HTERT RPE-1 (cell line): Measurements from ENCODE around the gene GPC5.

Experiments used
- in situ Hi-C: fragments of 300-500 bp; cut with MboI; formaldehyde crosslinking; loops from 4 replicates; pipeline ENCODE4 v1.14.3; 2020; ENCODE audit warnings: low sequenced_read_pairs

The GPC5 gene

DNA sequence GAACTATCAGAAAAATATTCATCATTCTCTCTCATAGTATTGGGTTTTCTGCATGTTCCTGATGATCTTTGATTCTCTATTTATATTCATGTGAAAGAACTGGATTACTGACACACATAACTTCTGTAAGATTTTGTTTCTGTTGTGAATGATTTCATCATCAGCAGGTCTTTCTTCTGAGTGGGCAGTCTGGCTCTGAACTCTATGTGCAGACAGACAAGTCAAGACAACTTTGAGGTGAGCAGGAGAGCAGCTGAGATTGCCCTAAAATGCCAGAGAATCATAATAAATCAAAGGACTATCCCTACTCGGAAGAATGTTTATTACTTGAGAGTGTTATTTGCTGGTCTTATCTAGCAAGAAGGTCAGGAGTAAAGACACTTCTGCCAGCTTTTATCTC, 1176.1 kb downstream of the GPC5 start:
- in situ Hi-C loops, result no loop called here

DNA sequence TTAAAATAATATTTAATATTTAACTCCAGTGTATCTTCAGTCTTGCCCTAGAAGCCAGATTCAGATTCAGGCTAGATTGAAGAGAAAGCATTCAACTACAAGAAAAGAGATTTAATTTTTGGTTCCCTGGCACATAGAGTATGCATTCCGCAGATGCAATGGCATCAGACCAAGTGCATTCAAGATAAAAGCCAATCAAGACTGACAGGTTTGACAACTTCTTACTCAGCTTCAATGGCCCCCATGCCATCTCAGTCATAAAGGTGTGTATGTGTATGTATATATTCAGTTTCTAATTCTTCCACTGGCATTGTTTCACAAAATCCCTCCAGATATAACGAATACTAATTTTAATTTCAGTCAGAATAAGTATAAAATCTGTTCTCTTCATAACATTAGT, 1177.4 kb downstream of the GPC5 start:
- in situ Hi-C loops, result no loop called here

- in situ Hi-C loops, result no loop called here
Observed at GRCh38 chr13:92578358-92578757, 1179.9 kb downstream of the GPC5 start.

DNA sequence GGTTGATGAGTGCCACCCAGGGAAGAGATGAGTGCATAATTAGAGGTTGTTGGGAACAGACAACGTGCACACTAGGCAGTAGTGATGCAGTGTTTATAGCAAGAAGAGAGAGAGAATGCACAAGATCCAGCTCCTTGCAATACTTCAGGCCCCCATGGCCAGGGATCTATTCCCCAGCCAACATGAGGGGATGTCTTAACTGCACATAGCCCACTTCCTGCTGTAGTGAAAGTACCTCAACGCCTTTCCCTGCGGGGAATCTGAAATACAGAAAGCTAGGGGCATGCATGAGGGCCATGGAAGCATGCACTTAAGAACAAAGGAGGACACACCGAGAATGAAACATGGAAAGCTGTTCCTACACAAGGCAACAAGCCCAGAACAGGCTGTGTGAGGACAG, 1191.5 kb downstream of the GPC5 start:
- in situ Hi-C loops, result no loop called here

- in situ Hi-C loops, result no loop called here
Observed at GRCh38 chr13:92590503-92590908, 1192.1 kb downstream of the GPC5 start.

- in situ Hi-C loops, result no loop called here
Observed at GRCh38 chr13:92591117-92591516, 1192.7 kb downstream of the GPC5 start.

DNA sequence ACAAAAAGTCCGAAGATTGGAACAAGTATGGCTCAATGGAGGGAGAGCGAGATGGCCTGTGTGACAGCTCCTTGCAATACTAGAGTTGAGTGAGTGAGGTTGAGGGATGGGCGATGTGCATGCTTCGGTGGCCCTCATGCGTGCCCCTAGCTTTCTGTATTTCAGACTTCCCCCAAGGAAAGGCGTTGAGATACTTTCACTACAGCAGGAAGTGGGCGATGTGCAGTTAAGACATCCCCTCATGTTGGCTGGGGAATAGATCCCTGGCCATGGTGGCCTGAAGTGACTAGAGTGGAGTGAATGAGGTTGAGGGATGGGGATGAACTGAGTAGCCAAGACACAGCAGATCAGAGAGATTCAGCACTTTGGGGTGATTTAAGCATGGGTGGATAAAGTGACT, 1194.3 kb downstream of the GPC5 start:
- in situ Hi-C loops, result no loop called here

GRCh38 chr13:92602560-92602959, 1204.1 kb downstream of the GPC5 start:
- in situ Hi-C loops, result no loop called here

GRCh38 chr13:92609376-92609775, 1211.0 kb downstream of the GPC5 start:
- in situ Hi-C loops, result no loop called here

DNA sequence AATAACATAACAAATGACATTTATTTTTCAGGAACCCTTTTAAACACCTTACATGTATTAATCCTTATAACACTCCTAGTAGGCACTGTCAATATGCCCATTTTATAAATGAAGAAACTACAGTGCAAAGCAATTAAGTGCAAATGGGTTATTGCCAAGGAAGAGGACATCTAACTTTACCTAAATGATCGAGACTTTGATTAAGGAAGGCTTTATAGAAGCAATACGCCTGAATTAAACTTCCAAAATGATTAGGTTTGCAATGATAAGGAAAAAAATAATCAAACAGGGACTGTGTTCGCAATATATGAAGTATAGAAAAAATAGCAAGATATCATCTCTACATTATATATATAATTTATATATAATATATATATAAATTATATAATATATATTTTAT, 1214.5 kb downstream of the GPC5 start:
- in situ Hi-C loops, result no loop called here

DNA sequence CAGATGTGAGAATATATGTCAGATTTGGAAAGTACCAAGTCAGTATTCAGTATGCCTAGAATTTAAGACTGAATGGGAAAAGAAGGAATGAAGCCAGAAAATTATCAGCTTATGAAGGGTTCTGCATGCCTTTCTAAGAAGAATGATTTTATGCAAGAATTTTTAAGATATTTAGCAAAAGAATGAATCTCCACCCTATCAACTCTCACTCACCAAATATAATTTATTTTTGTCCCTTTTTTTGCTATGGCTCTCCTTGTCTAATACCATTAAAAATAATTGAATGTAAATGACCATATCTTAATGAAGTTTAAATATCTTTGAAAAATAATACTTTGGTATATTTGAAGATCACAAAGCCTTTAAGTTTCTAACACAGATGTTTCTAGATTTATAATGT, 1215.5 kb downstream of the GPC5 start:
- in situ Hi-C loops, result no loop called here

DNA sequence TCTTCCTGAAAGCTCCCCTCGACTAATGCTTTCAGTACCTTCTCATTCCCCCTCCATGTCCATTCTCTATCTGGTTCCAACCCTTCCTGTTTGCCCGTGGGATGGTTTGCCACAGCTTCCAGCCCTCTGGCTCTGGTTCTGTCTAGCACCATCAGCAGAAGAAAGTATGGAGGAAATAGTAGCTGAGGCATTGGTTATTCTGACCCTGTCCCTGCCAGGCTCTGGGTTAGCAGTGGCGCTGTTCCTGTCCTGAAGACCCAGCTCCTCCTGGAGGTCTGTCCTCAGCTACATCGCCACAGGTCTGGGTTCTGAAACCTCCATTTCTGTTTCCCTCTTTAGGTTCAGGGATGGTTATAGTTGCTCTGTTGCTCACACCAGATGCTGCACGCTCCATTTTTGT, 1223.6 kb downstream of the GPC5 start:
- in situ Hi-C loops, result no loop called here

GRCh38 chr13:92622905-92623304, 1224.5 kb downstream of the GPC5 start:
- in situ Hi-C loops, result no loop called here

- in situ Hi-C loops, result no loop called here
Observed at GRCh38 chr13:92626274-92626673, 1227.9 kb downstream of the GPC5 start.

DNA sequence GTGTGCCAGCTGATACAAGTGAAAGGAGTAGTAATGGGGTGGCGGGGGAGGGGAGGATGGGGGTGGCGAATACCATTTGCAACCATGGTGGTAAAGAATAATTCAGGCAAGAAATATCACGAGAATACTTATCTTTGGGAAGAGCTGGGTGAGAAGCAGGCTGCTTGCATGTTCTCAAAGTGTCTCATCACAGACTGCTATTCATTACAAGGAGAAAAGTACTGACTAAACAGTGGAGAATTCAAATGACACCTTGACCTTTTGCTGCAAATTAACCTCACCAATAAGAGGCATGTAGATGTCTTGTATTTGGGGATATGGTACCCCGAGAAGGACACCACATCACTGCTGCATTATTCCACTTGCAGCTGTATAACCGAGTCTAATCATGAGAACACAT, 1242.5 kb downstream of the GPC5 start:
- in situ Hi-C loops, result no loop called here

DNA sequence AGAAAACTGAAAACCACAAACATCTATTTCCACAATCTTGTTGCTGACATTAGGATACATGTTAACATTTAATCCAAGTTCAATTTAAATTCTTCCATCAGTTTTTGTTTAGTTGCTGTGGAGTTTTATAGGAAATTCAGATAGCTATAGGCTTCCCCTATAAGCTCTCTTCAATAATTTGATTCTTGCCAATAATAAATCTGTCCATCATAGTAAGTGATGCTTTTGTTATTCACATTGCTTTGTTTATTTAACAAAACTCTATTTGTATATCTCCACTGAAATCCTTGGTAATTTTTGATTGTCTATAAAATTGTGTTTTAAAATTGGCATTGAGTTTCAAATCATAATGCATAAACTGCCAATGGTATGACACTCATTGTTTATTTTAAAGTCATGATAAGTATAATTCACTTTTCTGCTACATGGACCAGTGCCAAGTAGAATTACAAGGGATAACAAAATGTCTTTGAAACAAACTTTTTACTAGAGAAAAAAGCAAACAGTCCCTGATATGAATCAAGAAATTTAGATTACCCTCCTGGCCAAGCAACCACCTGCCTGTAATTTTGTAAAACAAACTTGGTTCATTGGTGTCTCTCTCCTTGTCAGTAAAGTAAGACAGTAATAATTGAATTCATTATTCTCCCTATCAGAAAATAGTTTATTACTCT, 1250.9 kb downstream of the GPC5 start:
- in situ Hi-C loops, result no loop called here

DNA sequence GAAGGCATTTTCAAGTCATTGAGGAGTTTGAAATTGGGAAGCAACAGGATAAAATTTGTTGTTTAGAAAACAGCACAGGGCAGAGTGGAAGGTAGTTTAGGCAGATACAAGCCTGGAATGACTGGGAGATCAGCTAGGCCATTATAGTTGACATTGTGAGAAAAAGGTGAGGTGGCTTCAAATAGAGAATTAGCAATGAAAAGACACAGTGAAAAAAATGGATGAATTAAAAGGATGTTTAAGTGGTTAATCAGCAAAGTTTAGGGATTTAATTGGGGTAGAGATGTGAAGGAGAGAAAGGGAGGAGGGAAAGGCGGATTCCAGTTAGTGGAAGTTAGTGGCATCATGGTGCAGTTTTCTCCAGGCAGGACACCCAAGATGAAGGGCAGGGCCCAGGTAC, 1257.7 kb downstream of the GPC5 start:
- in situ Hi-C loops, result no loop called here

- in situ Hi-C loops, result no loop called here
Observed at GRCh38 chr13:92656648-92657047, 1258.2 kb downstream of the GPC5 start.

DNA sequence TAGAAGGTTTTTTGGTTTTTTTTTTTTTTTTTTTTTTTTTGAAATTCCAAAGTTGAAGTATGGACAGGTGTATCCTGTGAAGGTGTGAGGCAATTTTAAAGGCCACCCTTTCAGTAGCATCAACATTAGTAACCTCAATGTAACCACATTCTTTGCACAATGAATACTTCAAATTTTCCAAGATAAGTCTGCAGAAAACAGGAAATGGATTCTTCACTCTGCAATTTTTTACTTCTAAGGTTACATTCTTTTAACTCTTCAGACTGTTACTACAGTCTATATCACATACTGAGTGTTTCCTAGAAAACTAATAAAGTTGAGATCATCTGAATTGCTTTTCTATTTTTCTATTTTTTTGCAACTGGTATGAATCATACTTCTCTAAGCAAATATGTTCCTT, 1259.1 kb downstream of the GPC5 start:
- in situ Hi-C loops, result no loop called here

GRCh38 chr13:92658293-92658692, 1259.9 kb downstream of the GPC5 start:
- in situ Hi-C loops, result no loop called here

DNA sequence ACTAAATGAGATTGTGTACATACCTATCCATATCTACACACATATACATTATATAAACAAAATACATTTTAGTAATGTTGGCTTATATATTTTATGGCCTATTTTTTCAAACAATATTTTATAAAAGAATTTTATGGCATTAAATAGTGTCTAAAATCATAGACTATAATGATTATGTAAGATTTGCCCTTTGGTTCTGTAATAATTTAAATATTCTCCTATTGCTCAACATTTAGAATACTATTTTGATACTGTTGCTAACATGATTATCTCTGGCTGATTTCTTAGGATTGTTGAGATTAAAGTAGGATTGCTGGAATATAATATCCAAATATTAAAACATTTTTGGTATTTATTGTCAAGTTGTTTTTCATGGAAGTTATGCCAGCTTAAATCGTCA, 1263.0 kb downstream of the GPC5 start:
- in situ Hi-C loops, result no loop called here

- in situ Hi-C loops, result no loop called here
Observed at GRCh38 chr13:92668157-92668556, 1269.7 kb downstream of the GPC5 start.

- in situ Hi-C loops, result no loop called here
Observed at GRCh38 chr13:92670096-92670495, 1271.7 kb downstream of the GPC5 start.
